OCI-LY7 (cell line): ENCODE results near the gene DOCK1. TPM values are rescaled to one million over a fixed set of nuclear protein-coding genes. Genes with fewer than 3 reads are reported as not detected.

Source experiments
- BruUV-seq: library from RNA; stranded (reverse); fragments of 400-500 nt; replicated peaks from 2 replicates; lab custom pipeline; 2021; lab: Mats Ljungman, UMichigan
- CTCF ChIA-PET: fragments of 300-600 bp; sonication (Branson Sonifier 250); formaldehyde crosslinking; loops from one replicate; lab custom pipeline; 2022; ENCODE audit warnings: antibody characterized with exemption; ENCODE audit not compliant: unreplicated experiment; lab: Charles Lee
- POLR2A ChIA-PET: fragments of 300-600 bp; sonication (Branson Sonifier 250); formaldehyde crosslinking; loops from one replicate; lab custom pipeline; 2022; ENCODE audit warnings: antibody characterized with exemption; lab: Charles Lee
- DNase-seq: peaks from one replicate; pipeline ENCODE4 v3.0.0-alpha.2; 2015; ENCODE audit warnings: low spot score
- H2AFZ ChIP-seq: fragments of 200-600 bp; sonication (generic), shearing (Covaris generic); 2 replicates; pipeline ENCODE4 v1.6.1; 2014; ENCODE audit warnings: mild to moderate bottlenecking, antibody characterized with exemption, low read length, moderate library complexity
- H3K27ac ChIP-seq: fragments of 200-600 bp; sonication (generic); 2 replicates; pipeline ENCODE4 v1.5.1; 2014; ENCODE audit warnings: mixed run types, low read depth, mild to moderate bottlenecking, moderate library complexity, low read length, inconsistent platforms; ENCODE audit not compliant: poor library complexity, severe bottlenecking
- H3K36me3 ChIP-seq: fragments of 200-600 bp; sonication (generic); 2 replicates; pipeline ENCODE4 v1.6.1; 2014; ENCODE audit warnings: mild to moderate bottlenecking, antibody characterized with exemption, low read length, moderate library complexity, mixed read lengths; ENCODE audit not compliant: insufficient read depth
- H3K4me1 ChIP-seq: fragments of 200-600 bp; sonication (generic); 2 replicates; pipeline ENCODE4 v1.5.1; 2014; ENCODE audit warnings: mild to moderate bottlenecking, low read length; ENCODE audit not compliant: insufficient read depth, poor library complexity, severe bottlenecking
- H3K4me2 ChIP-seq: fragments of 200-600 bp; sonication (generic); 2 replicates; pipeline ENCODE4 v1.6.1; 2014; ENCODE audit warnings: mild to moderate bottlenecking, low read length
- H3K4me3 ChIP-seq: fragments of 200-600 bp; sonication (generic); 2 replicates; pipeline ENCODE4 v1.5.1; 2014; ENCODE audit warnings: mild to moderate bottlenecking, low read depth, low read length; ENCODE audit not compliant: poor library complexity, severe bottlenecking
- H3K79me2 ChIP-seq: fragments of 200-600 bp; sonication (generic); 2 replicates; pipeline ENCODE4 v1.6.1; 2016; ENCODE audit warnings: low read depth, mild to moderate bottlenecking, low read length, moderate library complexity, mixed read lengths; ENCODE audit not compliant: insufficient read depth
- H3K9me2 ChIP-seq: fragments of 200-600 bp; sonication (generic); 2 replicates; pipeline ENCODE4 v1.6.1; 2016; ENCODE audit warnings: mild to moderate bottlenecking, low read length, mixed read lengths; ENCODE audit not compliant: insufficient read depth
- H3K9me3 ChIP-seq: fragments of 200-600 bp; sonication (generic); 2 replicates; pipeline ENCODE4 v1.6.1; 2014; ENCODE audit warnings: mild to moderate bottlenecking, mixed run types, low read length, mixed read lengths
- H4K20me1 ChIP-seq: fragments of 200-600 bp; sonication (generic); 2 replicates; pipeline ENCODE4 v1.6.1; 2014; ENCODE audit warnings: mild to moderate bottlenecking, antibody characterized with exemption, low read length, moderate library complexity, mixed read lengths; ENCODE audit not compliant: insufficient read depth
- CTCF ChIP-seq: fragments of 200-600 bp; sonication (generic); conservative IDR thresholded peaks from 2 replicates; pipeline ENCODE4 v1.5.1; 2014; ENCODE audit warnings: mild to moderate bottlenecking, antibody characterized with exemption, low read length, moderate library complexity, mixed read lengths
- EZH2phosphoT487 ChIP-seq: fragments of 200-600 bp; sonication (generic); IDR thresholded peaks from 2 replicates; pipeline ENCODE4 v1.6.1; 2018; ENCODE audit warnings: low read depth, borderline replicate concordance, mild to moderate bottlenecking, mixed run types, antibody characterized with exemption, low read length, moderate library complexity, mixed read lengths
- intact Hi-C: fragments of 100-400 bp; cut with micrococcal nuclease; formaldehyde crosslinking; loops from one replicate; pipeline ENCODE4 v1.10.0; 2022; ENCODE audit not compliant: unreplicated experiment
- total RNA-seq, 2 experiments: library from RNA; depleted of rRNA in 1 of 2; stranded (reverse); fragments of >200 nt in 1 of 2; shearing (Covaris generic) in 1 of 2; gene quantifications; 2 replicates each; pipeline ENCODE4 v1.2.3, GENCODE V29; 2014 to 2022

The DOCK1 gene
- total RNA-seq, 2 experiments from 2014 or later: not detected

GRCh38 chr10:127424594-127425264 is 519.5 kb downstream of the DOCK1 start:
- H4K20me1 ChIP-seq: no peaks in the 10 kb centered on the region
- TF ChIP-seq CTCF: no peak
- TF ChIP-seq EZH2phosphoT487: no peak
- DNase-seq: no peak
- no peaks in the 10 kb centered on the region for H3K9me2 ChIP-seq
- H3K4me2 ChIP-seq: no peak overlapping the region
- BruUV-seq: no TSS peak
- no peak overlapping the region for H3K4me3 ChIP-seq
- intact Hi-C loops: no loop called here
- ChIA-PET CTCF (no interaction called here), POLR2A (interaction anchor here (0.6 kb wide), 1 partner anchor 205 kb away, joined by 3 read pairs; no protein-coding TSS in a partner anchor)
- H2AFZ ChIP-seq: no peak overlapping the region; the same call in 1 of the 2 replicates
- H3K27ac ChIP-seq: no peak overlapping the region
- H3K36me3 ChIP-seq: no peaks in the 10 kb centered on the region
- no peaks in the 10 kb centered on the region for H3K79me2 ChIP-seq
- H3K4me1 ChIP-seq: no peaks in the 10 kb centered on the region
- H3K9me3 ChIP-seq: no peaks in the 10 kb centered on the region

- no peaks in the 10 kb centered on the region for H3K36me3 ChIP-seq
- no peak for TF ChIP-seq EZH2phosphoT487
- TF ChIP-seq CTCF: no peak
- H4K20me1 ChIP-seq: no peaks in the 10 kb centered on the region
- H3K9me2 ChIP-seq: no peaks in the 10 kb centered on the region
- H2AFZ ChIP-seq: no peak overlapping the region
- ChIA-PET POLR2A (no interaction called here), CTCF (no interaction called here)
- no peaks in the 10 kb centered on the region for H3K9me3 ChIP-seq
- no peaks in the 10 kb centered on the region for H3K79me2 ChIP-seq
- DNase-seq: no peak
- BruUV-seq: no TSS peak
- H3K4me2 ChIP-seq: no peak overlapping the region
- intact Hi-C loops: no loop called here
- no peaks in the 10 kb centered on the region for H3K4me1 ChIP-seq
- H3K27ac ChIP-seq: no peak overlapping the region
- no peak overlapping the region for H3K4me3 ChIP-seq
These were observed 521.5 kb downstream of the DOCK1 start for GRCh38 chr10:127426746-127427145.

- H3K79me2 ChIP-seq: no peaks in the 10 kb centered on the region
- no peak overlapping the region for H3K4me3 ChIP-seq
- H3K4me1 ChIP-seq: no peaks in the 10 kb centered on the region
- CTCF ChIA-PET: no interaction called here
- no peaks in the 10 kb centered on the region for H3K9me3 ChIP-seq
- no TSS peak for BruUV-seq
- intact Hi-C loops: no loop called here
- no peaks in the 10 kb centered on the region for H4K20me1 ChIP-seq
- H3K4me2 ChIP-seq: no peak overlapping the region
- no peaks in the 10 kb centered on the region for H3K9me2 ChIP-seq
- no peak for DNase-seq
- H3K36me3 ChIP-seq: no peaks in the 10 kb centered on the region
- TF ChIP-seq CTCF (no peak), EZH2phosphoT487 (no peak)
- H3K27ac ChIP-seq: no peak overlapping the region
- no peak overlapping the region for H2AFZ ChIP-seq
- POLR2A ChIA-PET: no interaction called here
These were observed 522.7 kb downstream of the DOCK1 start for GRCh38 chr10:127427926-127428325.
